HEK293T (cell line): ENCODE data around the gene PPIA.

Experiments
- CTCF ChIA-PET: fragments of 350-600 bp; formaldehyde crosslinking; extraction: SDS; loops from one replicate; lab custom pipeline; 2021; ENCODE audit warnings: antibody characterized with exemption, inconsistent platforms; lab: Yijun Ruan, JAX
- POLR2A ChIA-PET: fragments of 350-600 bp; formaldehyde crosslinking; extraction: SDS; loops from one replicate; lab custom pipeline; 2020; ENCODE audit warnings: antibody characterized with exemption, inconsistent platforms; lab: Yijun Ruan, JAX
- DNase-seq: peaks from one replicate; pipeline ENCODE4 v3.0.0; 2012; ENCODE audit warnings: mixed read lengths; ENCODE audit errors: extremely low spot score
- ARNT ChIP-seq: fragments of 450-650 bp; IDR thresholded peaks from 2 replicates; pipeline ENCODE4 v1.6.1; 2017; ENCODE audit warnings: mild to moderate bottlenecking
- BHLHE40 ChIP-seq: fragments of 450-650 bp; IDR thresholded peaks from 2 replicates; pipeline ENCODE4 v1.6.1; 2016; ENCODE audit warnings: mild to moderate bottlenecking, moderate library complexity, borderline replicate concordance
- CTBP1 ChIP-seq: fragments of 450-650 bp; IDR thresholded peaks from 2 replicates; pipeline ENCODE4 v1.6.1; 2016; ENCODE audit warnings: borderline replicate concordance
- ELF4 ChIP-seq: fragments of 450-650 bp; IDR thresholded peaks from 2 replicates; pipeline ENCODE4 v1.6.1; 2017; ENCODE audit warnings: antibody characterized with exemption
- FOXA1 ChIP-seq: fragments of 450-650 bp; IDR thresholded peaks from 2 replicates; pipeline ENCODE4 v1.6.1; 2016; ENCODE audit warnings: mild to moderate bottlenecking
- FOXK2 ChIP-seq: fragments of 450-650 bp; IDR thresholded peaks from 2 replicates; pipeline ENCODE4 v1.6.1; 2016; ENCODE audit warnings: mild to moderate bottlenecking
- FOXM1 ChIP-seq: fragments of 450-650 bp; IDR thresholded peaks from 2 replicates; pipeline ENCODE4 v1.6.1; 2017; ENCODE audit warnings: mild to moderate bottlenecking, borderline replicate concordance
- HDGF ChIP-seq: fragments of 450-650 bp; IDR thresholded peaks from 2 replicates; pipeline ENCODE4 v1.6.1; 2017; ENCODE audit warnings: antibody characterized with exemption, borderline replicate concordance
- L3MBTL2 ChIP-seq: fragments of 450-650 bp; conservative IDR thresholded peaks from 2 replicates; pipeline ENCODE4 v1.6.1; 2016; ENCODE audit warnings: mild to moderate bottlenecking
- LEF1 ChIP-seq: fragments of 450-650 bp; IDR thresholded peaks from 2 replicates; pipeline ENCODE4 v1.6.1; 2017; ENCODE audit warnings: mild to moderate bottlenecking, borderline replicate concordance
- NFRKB ChIP-seq: fragments of 450-650 bp; IDR thresholded peaks from 2 replicates; pipeline ENCODE4 v1.6.1; 2016; ENCODE audit warnings: mild to moderate bottlenecking, moderate library complexity
- PKNOX1 ChIP-seq: fragments of 450-650 bp; IDR thresholded peaks from 2 replicates; pipeline ENCODE4 v1.6.1; 2016
- SP1 ChIP-seq: fragments of 450-650 bp; IDR thresholded peaks from 2 replicates; pipeline ENCODE4 v1.6.1; 2017
- SUZ12 ChIP-seq: fragments of 450-650 bp; IDR thresholded peaks from 2 replicates; pipeline ENCODE4 v1.6.1; 2016; ENCODE audit warnings: mild to moderate bottlenecking
- TARDBP ChIP-seq: fragments of 450-650 bp; IDR thresholded peaks from 2 replicates; pipeline ENCODE4 v1.6.1; 2016
- ZNF384 ChIP-seq: fragments of 450-650 bp; IDR thresholded peaks from 2 replicates; pipeline ENCODE4 v1.6.1; 2016

PPIA gene

GRCh38 chr7:44750424-44750823 is 46.1 kb upstream of the PPIA start:
- POLR2A ChIA-PET = interaction anchor here (1.2 to 2.5 kb wide), 4 partner anchors 98 to 177 kb away, joined by 3 to 10 read pairs (median 6); partner anchors contain the start of genes DDX56, H2AZ2, OGDH and TMED4
- no peak for DNase-seq
- TF ChIP-seq FOXA1 (no peak), ZNF384 (no peak), FOXK2 (no peak), L3MBTL2 (no peak), ELF4 (no peak), FOXM1 (no peak), CTBP1 (no peak), NFRKB (no peak), SUZ12 (no peak), TARDBP (no peak), HDGF (no peak)
- CTCF ChIA-PET = no interaction called here

- TF ChIP-seq FOXA1 (no peak), NFRKB (no peak), SUZ12 (no peak), SP1 (no peak), HDGF (no peak), LEF1 (no peak), CTBP1 (no peak), FOXM1 (no peak), ARNT (no peak), ZNF384 (no peak)
- DNase-seq = no peak
- POLR2A ChIA-PET = interaction anchor here (2.1 to 2.5 kb wide), 2 partner anchors 144 to 169 kb away, joined by 8 to 10 read pairs; partner anchors contain the start of genes OGDH and TMED4
- CTCF ChIA-PET = no interaction called here
These were observed 45.4 kb upstream of the PPIA start for GRCh38 chr7:44750921-44751571.

- ChIA-PET POLR2A (no interaction called here), CTCF (interaction anchor here (0.7 kb wide), 1 partner anchor 220 kb away, joined by 3 read pairs; no protein-coding TSS in a partner anchor)
- TF ChIP-seq SUZ12 (no peak), BHLHE40 (no peak), LEF1 (no peak), ELF4 (no peak), FOXA1 (no peak), FOXK2 (no peak), CTBP1 (no peak), PKNOX1 (no peak), HDGF (no peak)
- no peak for DNase-seq
These were observed 43.7 kb upstream of the PPIA start for GRCh38 chr7:44752822-44753221.

GRCh38 chr7:44754802-44755697 is 41.4 kb upstream of the PPIA start:
- TF ChIP-seq FOXA1 (no peak), L3MBTL2 (no peak), TARDBP (no peak), SUZ12 (no peak)
- ChIA-PET CTCF (interaction anchor here (0.7 kb wide), 1 partner anchor 559 kb away, joined by 4 read pairs; no protein-coding TSS in a partner anchor), POLR2A (no interaction called here)
- DNase-seq = no peak

DNA sequence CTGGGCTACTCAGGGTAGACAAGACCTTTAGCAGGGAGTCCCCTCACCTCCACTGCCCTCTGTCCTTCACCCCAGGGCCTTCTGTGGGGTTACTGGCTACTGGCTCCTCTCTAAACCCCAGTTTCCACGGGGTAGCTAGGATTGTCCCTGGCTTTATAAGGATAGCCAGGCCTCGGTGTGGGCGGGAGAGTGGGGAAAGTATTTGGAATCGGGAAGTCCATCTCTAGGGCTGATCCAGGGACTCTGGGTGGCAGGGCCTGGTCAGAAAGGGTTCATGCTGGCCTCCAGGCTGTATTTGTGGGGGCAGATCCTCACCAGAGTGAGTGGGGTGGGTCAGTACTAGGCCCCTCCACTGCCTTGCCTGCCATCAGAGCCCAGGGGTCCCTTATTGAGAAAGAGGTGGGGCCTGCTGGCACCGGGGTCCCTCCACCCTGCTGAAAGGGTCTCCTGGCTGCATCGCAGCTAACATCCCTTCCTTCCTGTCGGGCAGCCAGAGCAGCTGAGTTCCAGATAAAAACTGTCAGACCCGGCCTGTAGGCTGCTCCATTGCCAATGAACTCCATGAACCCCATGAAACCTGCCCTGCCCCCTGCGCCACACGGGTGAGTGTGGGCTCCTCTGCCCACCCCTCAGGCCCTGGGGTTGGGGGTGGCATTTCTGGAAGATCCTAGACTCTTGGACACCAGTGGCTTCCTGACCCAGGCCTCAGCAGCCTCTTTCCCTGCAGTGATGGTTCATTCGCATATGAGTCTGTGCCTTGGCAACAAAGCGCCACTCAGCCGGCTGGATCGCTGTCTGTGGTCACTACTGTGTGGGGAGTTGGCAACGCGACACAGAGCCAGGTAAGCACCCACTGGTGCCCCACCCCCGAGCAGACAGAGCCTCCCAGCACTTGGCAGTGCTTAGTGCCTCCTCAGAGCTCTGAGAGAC is 40.5 kb upstream of the PPIA start:
- POLR2A ChIA-PET = no interaction called here
- DNase-seq = no peak
- TF ChIP-seq SP1 (no peak), ELF4 (no peak), CTBP1 (no peak), TARDBP (no peak), FOXA1 (no peak), ZNF384 (no peak), L3MBTL2 (no peak), ARNT (no peak), NFRKB (no peak), SUZ12 (no peak), PKNOX1 (no peak), BHLHE40 (no peak), LEF1 (no peak), HDGF (no peak), FOXM1 (no peak), FOXK2 (no peak)
- CTCF ChIA-PET = no interaction called here

DNA sequence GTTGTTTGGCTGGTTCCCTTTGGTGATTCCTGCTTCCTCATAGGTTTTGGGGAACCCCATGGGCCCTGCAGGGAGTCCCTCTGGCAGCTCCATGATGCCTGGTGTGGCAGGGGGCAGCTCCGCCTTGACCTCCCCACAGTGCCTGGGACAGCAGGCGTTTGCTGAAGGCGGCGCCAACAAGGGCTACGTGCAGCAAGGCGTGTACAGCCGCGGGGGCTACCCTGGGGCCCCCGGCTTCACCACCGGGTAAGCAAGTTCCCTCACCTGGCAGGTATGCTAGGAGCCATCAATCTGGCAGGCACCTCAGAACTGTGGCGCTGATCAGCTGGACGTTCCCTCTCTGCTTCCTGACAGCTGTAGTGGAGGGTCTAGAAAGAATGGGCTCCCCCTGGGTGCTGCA is 39.6 kb upstream of the PPIA start:
- ChIA-PET POLR2A (no interaction called here), CTCF (no interaction called here)
- no peak for DNase-seq
- TF ChIP-seq SUZ12 (no peak), SP1 (no peak), CTBP1 (no peak), PKNOX1 (no peak), FOXK2 (no peak), NFRKB (no peak), ARNT (no peak), FOXM1 (no peak)
